ENCODE measurements around the gene C1QC. TPM values are rescaled to one million over a fixed set of nuclear protein-coding genes. Genes with fewer than 3 reads are reported as not detected.

Gene C1QC
- total RNA-seq, 1 experiment from 2014 or later, result 0.59 TPM

- no peak for TF ChIP-seq CTCF (IDR thresholded peaks at IDR 0.05 in 2 of 3, conservative IDR thresholded peaks at IDR 0.05 in 1 of 3; ENCODE audit: borderline replicate concordance in 1 of 3, insufficient read depth in 1 of 3, low read depth in 2 of 3, low read length in 2 of 3)
- TF ChIP-seq CEBPB (IDR thresholded peaks at IDR 0.05; ENCODE audit: low read depth), result no peak
- no peak for TF ChIP-seq JUND (IDR thresholded peaks at IDR 0.05)
- no peak for TF ChIP-seq YY1 (IDR thresholded peaks at IDR 0.05; ENCODE audit: extremely low read depth, insufficient replicate concordance, low read depth, low read length)
- TF ChIP-seq ELF1 (IDR thresholded peaks at IDR 0.05; ENCODE audit: borderline replicate concordance, low read depth), result no peak
- no peak for TF ChIP-seq EGR1 (IDR thresholded peaks at IDR 0.05; ENCODE audit: low read depth)
Measured at GRCh38 chr1:22619252-22619651, 24.2 kb upstream of the C1QC start (continued).

GRCh38 chr1:22619798-22620197 is 23.6 kb upstream of the C1QC start:
- DNase-seq (ENCODE audit: low read depth, low spot score) (no peak), ATAC-seq (no peak)
- no peaks in the 10 kb centered on the region for H3K36me3 ChIP-seq (ENCODE audit: control insufficient read depth in 1 of 2, insufficient read depth in 2 of 2, low read length in 2 of 2)
- no peak overlapping the region for H3K4me3 ChIP-seq (replicated peaks in 1 of 2; ENCODE audit: low read depth in 1 of 2, low read length in 2 of 2)
- no peak overlapping the region for H3K9ac ChIP-seq (ENCODE audit: low read length)
- BruUV-seq (replicated peaks), result no TSS peak
- H3K27me3 ChIP-seq (ENCODE audit: insufficient read depth, low read length), result peaks cover 71% of the 10 kb centered on the region
- H3K4me1 ChIP-seq (ENCODE audit: control insufficient read depth in 1 of 2, insufficient read depth in 2 of 2, low read length in 2 of 2), result no peaks in the 10 kb centered on the region
- no peaks in the 10 kb centered on the region for H3K79me2 ChIP-seq (ENCODE audit: insufficient read depth, low read length)
- POLR2A ChIA-PET, result no interaction called here
- RAD21 ChIA-PET (ENCODE audit: low non-redundant PET in 1 of 2, low total read pairs in 2 of 2, uncharacterized antibody in 2 of 2, unreplicated experiment in 2 of 2), result no interaction called here
- CTCF ChIA-PET, result no interaction called here
- no peaks in the 10 kb centered on the region for H4K20me1 ChIP-seq (ENCODE audit: insufficient read depth)
- intact Hi-C loops (cut with micrococcal nuclease), result loop anchor here (10.0 kb wide), 1 partner anchor 95 kb away; no protein-coding TSS in a partner anchor
- H3K4me2 ChIP-seq (ENCODE audit: low read length), result no peak overlapping the region
- no peak overlapping the region for H3K27ac ChIP-seq (ENCODE audit: low read depth, low read length)
- no peaks in the 10 kb centered on the region for H3K9me3 ChIP-seq (ENCODE audit: control insufficient read depth in 1 of 2, insufficient read depth in 1 of 2, low read depth in 1 of 2, low read length in 2 of 2)
- no peak overlapping the region for H2AFZ ChIP-seq (ENCODE audit: low read depth, low read length, poor library complexity, severe bottlenecking)
- no peaks in the 10 kb centered on the region for H3K9me2 ChIP-seq (ENCODE audit: insufficient read depth)
- TF ChIP-seq REST (IDR thresholded peaks at IDR 0.05; ENCODE audit: low read depth) (no peak), SP1 (IDR thresholded peaks at IDR 0.05; ENCODE audit: low read depth) (no peak), CBX3 (IDR thresholded peaks at IDR 0.05; ENCODE audit: low read depth) (no peak), SIN3A (IDR thresholded peaks at IDR 0.05; ENCODE audit: low read depth) (no peak), POLR2AphosphoS5 (IDR thresholded peaks at IDR 0.05; ENCODE audit: low read depth, low read length) (no peak), ATF3 (IDR thresholded peaks at IDR 0.05) (no peak), YY1 (IDR thresholded peaks at IDR 0.05; ENCODE audit: extremely low read depth, insufficient replicate concordance, low read depth, low read length) (no peak), SRF (IDR thresholded peaks at IDR 0.05; ENCODE audit: low read depth) (no peak), ELF1 (IDR thresholded peaks at IDR 0.05; ENCODE audit: borderline replicate concordance, low read depth) (no peak), ZNF274 (IDR thresholded peaks at IDR 0.05; ENCODE audit: low read depth, low read length) (no peak), JUND (IDR thresholded peaks at IDR 0.05) (no peak), FOSL1 (IDR thresholded peaks at IDR 0.05; ENCODE audit: low read depth) (no peak), POLR2A (IDR thresholded peaks at IDR 0.05; ENCODE audit: borderline replicate concordance, extremely low read depth, insufficient read depth, insufficient read length) (no peak), EZH2phosphoT487 (IDR thresholded peaks at IDR 0.05; ENCODE audit: borderline replicate concordance) (no peak), RAD21 (IDR thresholded peaks at IDR 0.05; ENCODE audit: low read depth) (no peak), TCF7L2 (IDR thresholded peaks at IDR 0.05; ENCODE audit: borderline replicate concordance, extremely low read depth, insufficient read depth, insufficient read length) (no peak), ZFX (IDR thresholded peaks at IDR 0.05) (no peak)
